Tibial nerve (tissue), 4 donors: ENCODE measurements around the gene MDM1. TPM values are rescaled to one million over a fixed set of nuclear protein-coding genes. Genes with fewer than 3 reads are reported as not detected.

Experiments used
- DNase-seq, 2 donors: peaks; one replicate each; pipeline ENCODE4 v3.0.0-alpha.2; 2019; ENCODE audit warnings: low spot score in 2 of 2
- H3K27ac ChIP-seq, 4 donors: fragments of 200-600 bp; sonication (generic) in 3 of 4; one replicate each; pipeline ENCODE4 v1.5.1; 2017 to 2019; ENCODE audit warnings: mild to moderate bottlenecking in 1 of 4
- H3K27me3 ChIP-seq, 2 donors: fragments of 200-600 bp; sonication (generic) in 1 of 2; one replicate each; pipeline versions ENCODE4 v1.5.1 to v1.6.0; 2017 to 2019
- H3K36me3 ChIP-seq, 3 donors: fragments of 200-600 bp; sonication (generic); one replicate each; pipeline ENCODE4 v1.5.1; 2018 to 2019
- H3K4me1 ChIP-seq, 4 donors: fragments of 200-600 bp; sonication (generic) in 3 of 4; one replicate each; pipeline ENCODE4 v1.5.1; 2017 to 2019
- H3K4me3 ChIP-seq, 4 donors: fragments of 200-600 bp; sonication (generic) in 3 of 4; one replicate each; pipeline ENCODE4 v1.5.1; 2017 to 2019; ENCODE audit warnings: mild to moderate bottlenecking in 1 of 4, moderate library complexity in 1 of 4
- H3K9me3 ChIP-seq, 4 donors: fragments of 200-600 bp; sonication (generic) in 3 of 4; one replicate each; pipeline ENCODE4 v1.5.1; 2017 to 2019
- CTCF ChIP-seq, 5 experiments: fragments of 200-600 bp in 3 of 5; fragments of 450-650 bp in 2 of 5; sonication (generic) in 3 of 5; IDR thresholded peaks; one replicate each; pipeline ENCODE4 v1.5.1; 2016 to 2019; ENCODE audit warnings: antibody characterized with exemption in 5 of 5, mild to moderate bottlenecking in 3 of 5, moderate library complexity in 2 of 5
- EP300 ChIP-seq, 2 donors: sonication (generic); formaldehyde crosslinking; IDR thresholded peaks; one replicate each; pipeline ENCODE4 v1.6.1; 2017; ENCODE audit warnings: antibody characterized with exemption in 2 of 2, mild to moderate bottlenecking in 1 of 2
- POLR2A ChIP-seq, 2 donors: fragments of 450-650 bp; IDR thresholded peaks; one replicate each; pipeline ENCODE4 v1.6.1; 2017; ENCODE audit warnings: antibody characterized with exemption in 2 of 2, mild to moderate bottlenecking in 2 of 2, moderate library complexity in 2 of 2
- WGBS, 2 donors: methylation state at CpG; one replicate each; pipeline ENCODE4 v1.1.5; 2018; 5-methylcytosine and 5-hydroxymethylcytosine counted together
- total RNA-seq, 4 donors: library from RNA; depleted of rRNA; stranded (reverse); fragments of >200 nt; gene quantifications; one replicate each; pipeline ENCODE4 v1.1.0, GENCODE V29; 2016

The MDM1 gene
- total RNA-seq, 4 donors from 2014 or later, result 11.2 to 49.8 (median 23.3) TPM

DNA sequence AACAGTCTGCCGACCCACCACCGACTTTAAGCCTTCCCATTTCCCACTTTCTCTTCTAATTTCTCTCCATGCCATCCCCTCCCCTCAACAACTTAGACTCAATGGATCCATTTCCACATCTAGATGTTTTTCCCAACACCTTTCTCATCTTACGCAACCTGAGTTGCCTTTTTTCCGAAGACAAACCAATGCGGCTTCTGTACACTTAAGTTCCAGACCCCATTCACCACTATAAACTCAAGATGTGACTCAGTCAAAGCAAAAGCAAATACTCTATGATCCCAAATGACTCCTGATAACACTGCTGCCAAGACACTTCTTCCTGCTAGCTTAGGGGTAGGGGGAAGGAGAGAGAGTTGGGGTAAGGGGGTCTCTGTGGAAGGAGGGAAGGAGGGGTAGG, 80.1 kb downstream of the MDM1 start:
- H3K9me3 ChIP-seq, result peaks cover 0 to 2% (median 0%) of the 10 kb centered on the region in 4 donors
- H3K27ac ChIP-seq, result no peak overlapping the region
- H3K36me3 ChIP-seq, result no peaks in the 10 kb centered on the region
- no peak overlapping the region for H3K4me3 ChIP-seq
- DNase-seq, result no peak
- TF ChIP-seq CTCF (IDR thresholded peaks at IDR 0.05), result no peak
- TF ChIP-seq POLR2A (IDR thresholded peaks at IDR 0.05), result no peak
- TF ChIP-seq EP300 (IDR thresholded peaks at IDR 0.05), result no peak
- 92 to 95% methylated on average over 5 of the region's 5 CpGs for WGBS, 2 donors
- H3K4me1 ChIP-seq, result no peaks in the 10 kb centered on the region
- H3K27me3 ChIP-seq, result no peaks in the 10 kb centered on the region

- peaks cover 0 to 4% (median 0%) of the 10 kb centered on the region in 4 donors for H3K9me3 ChIP-seq
- WGBS, 2 donors, result 61 to 70% methylated on average over 3 of the region's 3 CpGs
- H3K27me3 ChIP-seq, result no peaks in the 10 kb centered on the region
- H3K4me1 ChIP-seq, result peaks cover 0 to 6% (median 0%) of the 10 kb centered on the region in 4 donors
- no peaks in the 10 kb centered on the region for H3K36me3 ChIP-seq
- no peak overlapping the region for H3K27ac ChIP-seq
- no peak overlapping the region for H3K4me3 ChIP-seq
- TF ChIP-seq POLR2A (IDR thresholded peaks at IDR 0.05) (no peak), EP300 (IDR thresholded peaks at IDR 0.05) (no peak), CTCF (IDR thresholded peaks at IDR 0.05) (no peak)
- no peak for DNase-seq
Measured at GRCh38 chr12:68250454-68250853, 81.7 kb downstream of the MDM1 start.

GRCh38 chr12:68247785-68248184, 84.4 kb downstream of the MDM1 start:
- no peak for DNase-seq
- H3K4me1 ChIP-seq, result peaks cover 0 to 11% (median 0%) of the 10 kb centered on the region in 4 donors
- no peak for TF ChIP-seq POLR2A (IDR thresholded peaks at IDR 0.05)
- no peak for TF ChIP-seq CTCF (IDR thresholded peaks at IDR 0.05)
- no peak for TF ChIP-seq EP300 (IDR thresholded peaks at IDR 0.05)
- no peak overlapping the region for H3K27ac ChIP-seq
- H3K4me3 ChIP-seq, result no peak overlapping the region
- no peaks in the 10 kb centered on the region for H3K27me3 ChIP-seq
- peaks cover 0 to 4% (median 0%) of the 10 kb centered on the region in 4 donors for H3K9me3 ChIP-seq
- no peaks in the 10 kb centered on the region for H3K36me3 ChIP-seq

DNA sequence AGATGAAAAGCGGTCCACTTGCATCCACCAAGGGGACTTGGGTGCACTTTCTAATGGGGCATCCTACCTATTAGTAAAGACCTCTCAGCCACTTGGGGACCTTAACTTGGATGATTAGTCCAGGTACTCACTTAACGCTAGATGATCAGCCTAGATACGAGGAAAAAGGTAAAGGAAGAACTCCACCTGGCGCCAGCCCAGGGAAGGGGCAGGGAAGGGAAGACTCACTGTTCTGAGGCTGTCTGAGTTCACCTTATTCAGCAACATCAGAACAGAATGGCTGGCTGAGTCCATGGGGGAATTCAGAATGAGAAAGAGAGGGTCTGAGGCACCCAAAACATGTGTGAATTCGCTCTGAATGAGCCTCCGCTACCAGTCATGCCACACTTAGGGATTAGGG, 85.8 kb downstream of the MDM1 start:
- Histone ChIP-seq H3K4me3 (no peak overlapping the region), H3K36me3 (no peaks in the 10 kb centered on the region), H3K27me3 (no peaks in the 10 kb centered on the region), H3K4me1 (peaks cover 0 to 16% (median 2%) of the 10 kb centered on the region in 4 donors), H3K27ac (no peak overlapping the region), H3K9me3 (peaks cover 0 to 4% (median 0%) of the 10 kb centered on the region in 4 donors)
- TF ChIP-seq POLR2A (IDR thresholded peaks at IDR 0.05) (no peak), EP300 (IDR thresholded peaks at IDR 0.05) (no peak), CTCF (IDR thresholded peaks at IDR 0.05) (no peak)
- 86 to 87% methylated on average over 6 of the region's 6 CpGs for WGBS, 2 donors
- DNase-seq, result no peak

DNA sequence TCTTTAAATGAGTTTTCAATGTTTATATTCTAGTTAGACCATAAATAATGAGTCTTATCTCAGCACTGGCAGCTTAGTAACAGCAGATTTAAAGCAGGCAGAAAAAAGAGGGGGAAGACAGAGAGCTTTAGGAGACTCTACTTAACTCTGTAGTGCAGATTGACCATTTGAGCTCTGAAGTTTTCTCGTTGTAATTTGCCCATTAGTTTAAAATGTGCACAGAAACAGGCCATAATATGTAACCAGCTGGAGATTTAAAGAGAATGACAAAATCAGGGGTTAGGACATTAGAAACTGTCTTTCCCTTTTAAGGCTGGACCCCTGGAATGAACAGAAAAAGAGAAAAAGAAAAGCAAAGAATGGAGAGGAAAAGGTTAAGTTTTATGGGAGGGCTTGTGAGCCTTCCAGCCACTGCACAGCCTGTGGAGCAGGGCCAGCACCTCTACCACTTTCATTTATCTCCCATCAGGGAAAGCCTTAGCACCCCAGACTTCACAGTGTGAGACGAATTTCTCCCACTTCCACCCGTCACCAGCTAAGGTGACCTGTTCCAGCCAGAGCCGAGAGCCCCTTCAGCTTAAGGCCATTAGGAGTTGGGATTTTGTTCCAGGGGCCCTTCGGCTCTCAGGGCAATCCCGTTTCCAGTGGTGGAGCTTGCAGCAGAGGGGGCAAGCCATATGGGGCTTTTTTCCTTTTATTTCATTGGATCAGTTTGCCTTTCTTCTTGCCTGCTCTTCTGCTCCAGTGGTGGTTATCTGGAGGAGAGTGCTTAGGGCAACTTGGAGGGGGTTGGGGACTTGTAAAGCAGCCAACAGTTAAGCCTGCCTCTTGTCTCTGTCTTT, 86.8 kb downstream of the MDM1 start:
- TF ChIP-seq CTCF (IDR thresholded peaks at IDR 0.05) (no peak), POLR2A (IDR thresholded peaks at IDR 0.05) (no peak), EP300 (IDR thresholded peaks at IDR 0.05) (no peak)
- H3K27me3 ChIP-seq, result no peaks in the 10 kb centered on the region
- WGBS, 2 donors, result 12 to 14% methylated on average over 6 of the region's 6 CpGs
- DNase-seq, result no peak
- H3K36me3 ChIP-seq, result no peaks in the 10 kb centered on the region
- H3K4me1 ChIP-seq, result peaks cover 0 to 22% (median 2%) of the 10 kb centered on the region in 4 donors
- peak overlapping the region in 2 of 4 donors; percentile 11 to 29 for H3K4me3 ChIP-seq
- H3K27ac ChIP-seq, result no peak overlapping the region
- peaks cover 0 to 4% (median 0%) of the 10 kb centered on the region in 4 donors for H3K9me3 ChIP-seq
